ENCODE results near the gene ARHGAP33.

DNA sequence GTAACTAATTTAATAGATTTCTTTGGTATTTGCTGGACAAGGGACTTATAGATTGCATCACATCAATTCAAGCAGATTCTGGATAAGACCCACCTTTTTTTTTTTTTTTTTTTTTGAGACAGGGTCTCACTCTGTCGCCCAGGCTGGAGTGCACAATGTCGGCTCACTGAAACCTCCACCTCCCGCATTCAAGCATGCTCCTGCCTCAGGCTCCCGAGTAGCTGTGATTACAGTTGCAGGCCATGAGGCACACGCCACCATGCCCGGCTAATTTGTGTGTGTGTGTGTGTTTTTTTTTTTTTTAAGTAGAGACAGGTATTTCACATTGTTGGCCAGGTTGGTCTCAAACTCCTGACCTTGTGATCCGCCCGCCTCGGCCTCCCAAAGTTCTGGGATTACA, 41.5 kb downstream of the ARHGAP33 start:
- no peak for TF ChIP-seq TAF1 (IDR thresholded peaks at IDR 0.05; ENCODE audit: borderline replicate concordance, insufficient read depth, low read length)
- no peak for TF ChIP-seq POLR2AphosphoS5 (IDR thresholded peaks at IDR 0.05; ENCODE audit: low read depth, low read length)
- no peak for TF ChIP-seq REST (IDR thresholded peaks at IDR 0.05; ENCODE audit: insufficient read depth in 1 of 2, low read depth in 2 of 2, low read length in 2 of 2)

Measured in PFSK-1 (cell line).